HG03159 (cell line): ENCODE data around the gene PDF.

ENCODE experiments used
- ATAC-seq: cut with Tn5 transposase; IDR thresholded peaks from one replicate; pipeline ENCODE4 v1.9.1; 2021; ENCODE audit warnings: mild to moderate bottlenecking, moderate library complexity; ENCODE audit not compliant: unreplicated experiment

Gene PDF

DNA sequence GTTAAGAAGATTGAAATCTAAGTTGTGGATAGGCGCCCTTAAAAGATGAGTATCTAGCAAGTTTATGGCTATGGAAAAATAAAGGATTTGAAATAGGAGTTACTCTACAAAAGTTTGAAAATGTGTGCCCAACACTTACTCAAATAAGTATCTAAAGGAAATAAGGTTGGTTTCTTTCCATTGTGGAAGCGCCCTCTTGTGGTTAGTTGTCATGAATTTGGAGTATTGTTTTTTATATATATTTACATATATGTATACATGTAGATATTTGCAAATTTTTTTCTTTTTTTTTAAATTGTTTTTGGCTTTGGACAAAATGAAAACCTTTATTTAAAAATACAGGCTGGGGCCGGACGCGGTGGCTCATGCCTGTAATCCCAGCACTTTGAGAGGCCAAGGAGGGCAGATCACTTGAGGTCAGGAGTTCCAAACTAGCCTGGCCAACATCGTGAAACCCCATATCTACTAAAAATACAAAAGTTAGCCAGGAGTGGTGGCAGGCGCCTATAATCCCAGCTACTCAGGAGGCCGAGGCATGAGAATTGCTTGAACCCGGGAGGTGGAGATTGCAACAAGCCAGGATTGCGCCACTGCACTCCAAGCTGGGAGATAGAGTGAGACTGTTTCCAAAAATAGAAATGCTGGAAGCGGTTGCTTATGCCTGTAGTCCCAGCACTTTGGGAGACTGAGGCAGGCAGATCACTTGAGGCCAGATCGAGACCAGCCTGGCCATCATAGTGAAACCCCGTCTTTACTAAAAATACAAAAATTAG, 43.3 kb downstream of the PDF start:
- ATAC-seq: no peak

DNA sequence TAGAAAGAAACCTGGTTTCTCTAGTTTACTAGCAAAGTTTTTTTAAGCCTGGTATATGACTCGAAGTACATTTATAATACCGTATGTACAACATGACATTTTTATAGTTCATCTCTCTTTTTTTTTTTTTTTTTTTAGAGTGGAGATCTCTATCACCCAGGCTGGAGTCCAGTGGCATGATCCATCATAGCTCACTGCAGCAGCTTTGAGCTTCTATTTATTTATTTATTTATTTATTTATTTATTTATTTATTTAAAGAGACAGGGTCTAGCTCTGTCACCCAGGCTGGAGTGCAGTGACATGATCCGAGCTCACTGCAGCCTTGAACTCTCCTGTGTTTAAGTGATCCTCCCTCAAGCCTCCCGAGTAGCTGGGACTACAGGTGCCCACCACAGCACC, 45.1 kb downstream of the PDF start:
- no peak for ATAC-seq

DNA sequence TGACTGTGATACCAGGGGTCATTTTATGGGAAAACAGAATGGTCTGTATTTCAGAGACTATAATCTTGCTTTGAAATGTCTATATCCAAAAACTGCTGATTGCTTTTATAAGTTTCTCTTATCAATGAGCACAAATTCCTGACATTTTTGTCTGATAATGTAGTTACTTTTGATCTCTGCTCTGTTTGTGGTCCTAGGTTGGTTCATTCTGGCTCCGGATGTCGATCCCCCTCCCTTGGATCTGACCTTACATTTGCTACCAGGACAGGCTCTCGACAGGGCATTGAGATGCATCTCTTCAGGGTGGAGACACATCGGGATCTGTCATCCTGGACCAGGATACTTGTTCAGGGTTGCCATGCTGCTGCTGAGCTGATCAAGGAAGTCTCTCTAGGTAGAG, 46.5 kb downstream of the PDF start:
- ATAC-seq: no peak

DNA sequence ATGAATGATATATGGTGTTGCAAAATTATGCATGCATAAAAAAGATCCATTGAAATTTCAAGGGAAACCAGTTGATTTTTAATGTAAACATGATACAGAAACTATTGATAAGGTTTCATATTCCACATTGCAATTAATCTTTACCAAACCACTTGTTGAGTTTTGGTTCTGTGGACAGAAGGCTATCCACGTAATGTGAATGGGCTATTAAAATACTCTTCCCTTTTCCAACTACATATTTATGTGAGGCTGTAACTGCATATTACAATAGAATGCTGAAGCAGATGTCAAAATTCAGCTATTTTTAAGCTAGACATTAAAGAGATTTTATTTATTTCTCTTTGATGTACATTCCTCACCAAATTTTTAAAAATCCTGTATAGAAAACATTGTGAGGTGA, 53.0 kb downstream of the PDF start:
- ATAC-seq: no peak
